Neural cell (in vitro differentiated cells): Measurements from ENCODE around the gene MS4A7.

Experiments used
- CTCF ChIP-seq: fragments of 450-650 bp; IDR thresholded peaks from 2 replicates; pipeline ENCODE4 v1.5.1; 2014; ENCODE audit warnings: antibody characterized with exemption, mild to moderate bottlenecking, moderate library complexity; ENCODE audit not compliant: poor library complexity, severe bottlenecking
- MXI1 ChIP-seq: fragments of 450-650 bp; conservative IDR thresholded peaks from 2 replicates; pipeline ENCODE4 v1.6.1; 2014; ENCODE audit warnings: antibody characterized with exemption, mild to moderate bottlenecking; ENCODE audit not compliant: poor library complexity, severe bottlenecking
- POLR2AphosphoS5 ChIP-seq: IDR thresholded peaks from 2 replicates; pipeline ENCODE4 v1.6.1; 2012

DNA sequence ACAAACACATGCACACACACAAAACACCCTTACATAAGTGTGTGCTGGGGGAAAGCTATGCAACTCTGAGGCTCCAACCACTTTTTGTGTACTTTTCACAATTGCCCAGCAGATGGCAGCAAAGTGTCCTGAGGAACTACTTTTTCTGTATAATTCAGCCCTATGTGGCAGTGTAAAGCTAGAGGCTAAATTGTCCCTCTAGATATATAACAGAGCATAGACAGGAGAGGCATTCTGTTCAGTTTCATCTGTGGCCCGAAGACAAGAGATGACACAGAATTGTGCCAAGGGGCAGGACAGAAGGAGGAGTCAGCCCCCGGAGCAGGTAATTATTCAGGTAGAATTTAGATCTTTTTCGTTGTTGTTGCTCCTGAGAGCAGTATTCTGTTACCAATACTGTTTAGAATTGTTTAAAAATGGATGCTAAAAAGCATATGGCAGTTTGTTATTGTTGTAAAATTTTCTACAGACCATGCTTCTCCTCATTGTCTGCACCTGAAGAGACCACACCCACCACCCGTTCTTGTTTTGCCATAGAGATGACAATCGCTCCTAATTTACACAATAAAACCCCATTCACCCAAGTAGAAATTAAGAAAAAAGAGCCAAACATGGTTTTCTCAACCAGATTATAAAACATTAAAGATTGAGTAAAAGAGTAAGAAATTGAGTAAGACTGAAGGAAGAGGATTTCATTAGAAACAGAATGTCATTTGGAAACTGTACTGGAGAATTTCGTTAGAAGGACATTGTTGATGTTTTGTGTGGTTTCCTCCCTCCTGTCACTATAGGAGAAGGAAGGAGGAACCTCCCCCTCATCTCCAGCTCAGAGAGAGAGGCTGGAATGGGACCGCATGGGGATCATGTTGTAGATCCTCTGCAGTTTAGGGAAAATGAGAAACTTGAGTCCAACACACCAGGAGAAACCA is 14.5 kb upstream of the MS4A7 start:
- TF ChIP-seq CTCF (peak; percentile 85), MXI1 (no peak), POLR2AphosphoS5 (no peak)
